A549 (cell line): ENCODE data around the gene SIGLECL1. TPM values are rescaled to one million over a fixed set of nuclear protein-coding genes. Genes with fewer than 3 reads are reported as not detected.
A peak's percentile ranks its signal among the peaks of the same experiment; 100 is the strongest.

Source experiments
- ATAC-seq, 2 experiments: fragments of 200-7000 bp in 1 of 2; fragments of >200 bp in 1 of 2; cut with Nextera tagmentation in 1 of 2; cut with Tn5 transposase in 1 of 2; 3 replicates each; pipeline versions ENCODE4 v1.8.0 to v1.9.1; 2018 to 2020; ENCODE audit warnings: mild to moderate bottlenecking in 1 of 2, moderate library complexity in 1 of 2
- CTCF ChIA-PET: fragments of 300-600 bp; sonication (Branson Sonifier 250); formaldehyde crosslinking; extraction: SDS; loops from one replicate; lab custom pipeline; 2021; ENCODE audit warnings: antibody characterized with exemption, inconsistent platforms; lab: Yijun Ruan, JAX
- POLR2A ChIA-PET: fragments of 350-600 bp; formaldehyde crosslinking; extraction: SDS; loops from one replicate; lab custom pipeline; 2021; ENCODE audit warnings: antibody characterized with exemption, inconsistent platforms; lab: Yijun Ruan, JAX
- DNase-seq, 2 experiments: peaks; one replicate each; pipeline versions ENCODE4 v3.0.0 to v3.0.0-alpha.2; 2011 to 2016; ENCODE audit warnings: low read depth in 1 of 2, low spot score in 1 of 2
- FAIRE-seq: peaks from 2 replicates; lab custom pipeline; 2011; peaks lifted over from hg19 to GRCh38; lab: Jason Lieb, UNC
- H3K27ac ChIP-seq, 2 experiments: fragments of >200 bp; sonication (Bioruptor Twin); formaldehyde crosslinking; 3 replicates each; pipeline ENCODE4 v1.5.1; 2016 to 2017
- H3K4me1 ChIP-seq: fragments of >200 bp; sonication (Bioruptor Twin); formaldehyde crosslinking; 3 replicates; pipeline ENCODE4 v1.6.1; 2016
- H3K4me2 ChIP-seq: fragments of >200 bp; sonication (Bioruptor Twin); formaldehyde crosslinking; 3 replicates; pipeline ENCODE4 v1.6.1; 2016
- H3K4me3 ChIP-seq: fragments of >200 bp; sonication (Bioruptor Twin); formaldehyde crosslinking; 3 replicates; pipeline ENCODE4 v1.5.1; 2016
- H3K9me3 ChIP-seq: fragments of >200 bp; sonication (Bioruptor Twin); formaldehyde crosslinking; 3 replicates; pipeline ENCODE4 v1.6.1; 2016
- CEBPB ChIP-seq, 2 experiments: fragments of >200 bp in 1 of 2; sonication (Bioruptor Twin) in 1 of 2; formaldehyde crosslinking in 1 of 2; IDR thresholded peaks; 2 replicates each; pipeline ENCODE4 v1.6.1; 2012 to 2016
- CHD2 ChIP-seq: fragments of 150-350 bp; IDR thresholded peaks from 2 replicates; pipeline ENCODE4 v1.6.1; 2014; ENCODE audit warnings: low read length; ENCODE audit not compliant: partially characterized antibody
- CHD4 ChIP-seq: fragments of 200-600 bp; sonication (generic); IDR thresholded peaks from 2 replicates; pipeline ENCODE4 v1.6.1; 2016; ENCODE audit warnings: antibody characterized with exemption, mild to moderate bottlenecking, borderline replicate concordance
- EHMT2 ChIP-seq: fragments of 200-600 bp; sonication (generic); IDR thresholded peaks from 2 replicates; pipeline ENCODE4 v1.6.1; 2016; ENCODE audit warnings: antibody characterized with exemption, low read depth, mild to moderate bottlenecking, moderate library complexity
- ESRRA ChIP-seq: fragments of 150-350 bp; IDR thresholded peaks from 2 replicates; pipeline ENCODE4 v1.6.1; 2014; ENCODE audit warnings: mild to moderate bottlenecking, low read length, borderline replicate concordance
- FOSB ChIP-seq: fragments of 250-450 bp; sonication (Bioruptor Pico); IDR thresholded peaks from 2 replicates; pipeline ENCODE4 v1.5.0; 2020; ENCODE audit warnings: mild to moderate bottlenecking, moderate library complexity
- HMGXB4 ChIP-seq: fragments of 250-450 bp; sonication (Bioruptor Pico); IDR thresholded peaks from 2 replicates; pipeline ENCODE4 v1.5.0; 2021; ENCODE audit warnings: mild to moderate bottlenecking, moderate library complexity, borderline replicate concordance
- HOXA7 ChIP-seq: fragments of 250-450 bp; sonication (Bioruptor Pico); IDR thresholded peaks from 2 replicates; pipeline ENCODE4 v1.5.0; 2020; ENCODE audit warnings: mild to moderate bottlenecking, moderate library complexity
- HOXB5 ChIP-seq: fragments of 250-450 bp; sonication (Bioruptor Pico); IDR thresholded peaks from 2 replicates; pipeline ENCODE4 v1.5.0; 2020; ENCODE audit warnings: mild to moderate bottlenecking, moderate library complexity
- JUN ChIP-seq, 2 experiments: fragments of >200 bp; sonication (Bioruptor Twin); formaldehyde crosslinking; IDR thresholded peaks; 2 replicates in 1 of 2; 3 replicates in 1 of 2; pipeline ENCODE4 v1.6.1; 2016 to 2017
- PBX3 ChIP-seq: IDR thresholded peaks from 2 replicates; pipeline ENCODE4 v1.6.1; 2012
- RAD21 ChIP-seq, 2 experiments: fragments of >200 bp in 1 of 2; sonication (Bioruptor Twin) in 1 of 2; formaldehyde crosslinking in 1 of 2; IDR thresholded peaks in 1 of 2; conservative IDR thresholded peaks in 1 of 2; 2 replicates in 1 of 2; 3 replicates in 1 of 2; pipeline ENCODE4 v1.6.1; 2012 to 2018; ENCODE audit warnings: inconsistent platforms in 1 of 2
- RCOR1 ChIP-seq: fragments of 150-350 bp; IDR thresholded peaks from 2 replicates; pipeline ENCODE4 v1.6.1; 2014; ENCODE audit warnings: antibody characterized with exemption, low read length, low read depth
- RFX5 ChIP-seq: fragments of 450-650 bp; IDR thresholded peaks from 2 replicates; pipeline ENCODE4 v1.7.1; 2014; ENCODE audit warnings: antibody characterized with exemption, mild to moderate bottlenecking, moderate library complexity
- SMC3 ChIP-seq: fragments of >200 bp; sonication (Bioruptor Twin); formaldehyde crosslinking; IDR thresholded peaks from 3 replicates; pipeline ENCODE4 v1.6.1; 2018; ENCODE audit warnings: inconsistent platforms
- TFCP2L1 ChIP-seq: fragments of 250-450 bp; sonication (Bioruptor Pico); IDR thresholded peaks from 2 replicates; pipeline ENCODE4 v1.5.0; 2021; ENCODE audit warnings: mild to moderate bottlenecking
- TP53 ChIP-seq: fragments of 250-450 bp; sonication (Bioruptor Pico); IDR thresholded peaks from 2 replicates; pipeline ENCODE4 v1.5.0; 2021; ENCODE audit warnings: mild to moderate bottlenecking, moderate library complexity
- ZFP36 ChIP-seq: fragments of 450-650 bp; IDR thresholded peaks from 2 replicates; pipeline ENCODE4 v1.6.1; 2014; ENCODE audit warnings: borderline replicate concordance; ENCODE audit not compliant: partially characterized antibody
- ZNF302 ChIP-seq: fragments of 250-450 bp; sonication (Bioruptor Pico); IDR thresholded peaks from 2 replicates; pipeline ENCODE4 v1.9.0; 2021; ENCODE audit warnings: inconsistent platforms, mild to moderate bottlenecking, moderate library complexity
- ZSCAN20 ChIP-seq: fragments of 250-450 bp; sonication (Bioruptor Pico); IDR thresholded peaks from 2 replicates; pipeline ENCODE4 v1.8.0; 2022; ENCODE audit warnings: mild to moderate bottlenecking, moderate library complexity
- WGBS: methylation state at CpG from one replicate; pipeline ENCODE4 v1.1.6; 2017; ENCODE audit errors: missing lambda C conversion rate; 5-methylcytosine and 5-hydroxymethylcytosine counted together
- polyA plus RNA-seq, 4 experiments: library from polyadenylated mRNA; depleted of rRNA in 3 of 4; stranded (reverse); fragments of >200 nt; fragmentation: RNase III in 1 of 4; extraction: RNeasy Plus Mini Kit Qiagen cat#74134 plus additional on column Dnase treatment in 1 of 4; gene quantifications; 2 replicates in 3 of 4; 3 replicates in 1 of 4; pipeline ENCODE4 v1.2.3, GENCODE V29; 2011 to 2017
- TF ChIP-seq, protein P1 (sequence below): fragments of >200 bp; sonication (Bioruptor Twin); formaldehyde crosslinking; IDR thresholded peaks from 3 replicates; pipeline ENCODE4 v1.5.1; 2016
- TF ChIP-seq, protein P2 (sequence below): fragments of 450-650 bp; IDR thresholded peaks from 2 replicates; pipeline ENCODE4 v1.6.1; 2014; ENCODE audit warnings: antibody characterized with exemption
- TF ChIP-seq, protein P3 (sequence below): IDR thresholded peaks from 2 replicates; pipeline ENCODE4 v1.6.1; 2012; ENCODE audit warnings: low read depth, borderline replicate concordance

Gene SIGLECL1
- polyA plus RNA-seq, 2 of the 4 experiments (the other 2 are of a cell fraction), result not detected

DNA sequence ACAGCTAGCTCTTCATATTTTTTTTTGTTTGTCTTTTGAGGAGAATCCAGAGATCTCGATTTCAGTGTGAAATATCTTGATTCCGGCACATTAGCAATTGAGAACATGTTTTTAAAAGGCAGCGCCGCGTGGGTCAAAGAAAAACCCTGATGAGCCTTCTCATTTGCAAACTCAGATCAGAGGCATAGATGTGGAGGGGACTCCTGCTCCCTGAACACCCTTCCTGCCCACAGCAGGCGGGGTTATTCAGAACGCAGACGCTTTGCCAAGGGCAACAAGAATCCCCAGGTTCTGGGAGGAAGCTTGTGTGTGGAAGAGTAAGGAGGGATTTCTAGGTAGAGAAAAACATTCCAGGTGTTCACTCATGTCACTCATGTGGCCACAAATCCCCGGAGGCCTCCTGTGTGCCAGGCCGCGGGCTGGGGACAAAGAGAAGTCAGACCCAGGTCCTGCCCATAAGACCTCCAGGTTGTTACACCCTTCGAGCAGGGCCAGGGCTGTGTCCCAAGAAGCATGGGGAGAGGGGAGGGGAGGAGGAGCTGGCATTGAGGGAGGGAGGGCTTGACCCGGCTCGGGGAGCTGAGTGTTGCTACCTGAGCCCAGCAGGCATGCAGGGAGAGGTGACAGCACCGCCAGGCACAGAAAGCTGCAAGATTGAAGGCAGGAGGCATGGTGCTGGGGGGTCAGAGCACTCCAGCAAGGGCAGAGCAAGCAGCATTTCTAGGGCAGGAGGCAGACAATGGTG, 44.7 kb downstream of the SIGLECL1 start (continued):
- no peak for TF ChIP-seq ZNF302 (CRISPR knock-in tag)
- no peak for TF ChIP-seq HOXB5 (CRISPR knock-in tag)

DNA sequence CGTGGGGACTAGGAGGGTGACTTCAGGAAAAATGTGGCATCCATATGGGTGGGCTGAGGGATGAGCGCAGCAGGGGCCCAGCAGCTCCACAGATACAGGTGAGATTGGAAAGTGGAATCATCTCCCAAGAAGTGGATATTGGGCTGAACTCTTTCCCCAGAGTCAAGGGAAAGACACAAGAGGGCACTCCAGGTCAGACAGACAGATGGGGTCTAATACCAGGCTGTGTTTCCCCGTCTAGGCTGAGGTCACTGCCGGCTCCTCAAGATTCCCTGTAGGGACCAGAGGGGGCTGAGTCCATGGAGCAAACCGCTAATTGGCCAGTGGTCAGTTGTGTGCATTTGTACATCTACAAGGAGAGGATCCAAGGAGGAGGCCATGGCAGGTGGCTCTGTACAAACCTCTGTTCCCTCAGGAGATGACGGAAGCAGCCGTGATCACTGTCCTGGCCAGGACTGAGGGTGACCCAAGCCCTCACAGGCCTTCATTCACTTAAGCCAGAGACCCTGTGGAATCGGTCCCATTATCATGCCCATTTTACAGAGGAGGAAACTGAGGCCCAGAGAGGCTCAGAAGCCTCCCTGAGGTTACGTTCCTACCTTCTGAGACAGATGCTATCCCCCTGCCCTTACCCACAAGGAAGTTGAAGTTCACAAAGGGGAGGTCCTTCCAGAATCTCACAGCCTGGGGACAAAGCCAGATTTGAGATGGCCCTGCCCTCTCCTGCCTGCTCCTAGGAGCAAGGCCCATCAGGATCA, 45.6 kb downstream of the SIGLECL1 start:
- ChIA-PET POLR2A (no interaction called here), CTCF (interaction anchor here (0.9 to 1.9 kb wide), 9 partner anchors 9 to 361 kb away, joined by 3 to 6 read pairs (median 3); no protein-coding TSS in a partner anchor)
- Histone ChIP-seq H3K9me3 (no peaks in the 10 kb centered on the region; the same call in 2 of the 3 replicates), H3K4me2 (no peak overlapping the region), H3K27ac (no peak overlapping the region), H3K4me3 (no peak overlapping the region), H3K4me1 (no peaks in the 10 kb centered on the region)
- no peak for FAIRE-seq
- 37% methylated on average over 9 of the region's 9 CpGs for WGBS
- TF ChIP-seq RAD21 (conservative IDR thresholded peaks at IDR 0.05 in 1 of 2, IDR thresholded peaks at IDR 0.05 in 1 of 2) (peak; percentile 47 to 65; a peak in 4 of 5 replicates), CHD4 (no peak), PBX3 (no peak), CHD2 (no peak), ESRRA (no peak), SMC3 (peak; percentile 14; the same call in 1 of the 3 replicates), CEBPB (IDR thresholded peaks at IDR 0.05) (no peak), FOSB (no peak)
- TF ChIP-seq, protein P1, sequence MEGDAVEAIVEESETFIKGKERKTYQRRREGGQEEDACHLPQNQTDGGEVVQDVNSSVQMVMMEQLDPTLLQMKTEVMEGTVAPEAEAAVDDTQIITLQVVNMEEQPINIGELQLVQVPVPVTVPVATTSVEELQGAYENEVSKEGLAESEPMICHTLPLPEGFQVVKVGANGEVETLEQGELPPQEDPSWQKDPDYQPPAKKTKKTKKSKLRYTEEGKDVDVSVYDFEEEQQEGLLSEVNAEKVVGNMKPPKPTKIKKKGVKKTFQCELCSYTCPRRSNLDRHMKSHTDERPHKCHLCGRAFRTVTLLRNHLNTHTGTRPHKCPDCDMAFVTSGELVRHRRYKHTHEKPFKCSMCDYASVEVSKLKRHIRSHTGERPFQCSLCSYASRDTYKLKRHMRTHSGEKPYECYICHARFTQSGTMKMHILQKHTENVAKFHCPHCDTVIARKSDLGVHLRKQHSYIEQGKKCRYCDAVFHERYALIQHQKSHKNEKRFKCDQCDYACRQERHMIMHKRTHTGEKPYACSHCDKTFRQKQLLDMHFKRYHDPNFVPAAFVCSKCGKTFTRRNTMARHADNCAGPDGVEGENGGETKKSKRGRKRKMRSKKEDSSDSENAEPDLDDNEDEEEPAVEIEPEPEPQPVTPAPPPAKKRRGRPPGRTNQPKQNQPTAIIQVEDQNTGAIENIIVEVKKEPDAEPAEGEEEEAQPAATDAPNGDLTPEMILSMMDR, result peak; percentile 31
- DNase-seq, result peak in 1 of 2 experiments; percentile 36
- ATAC-seq, result peak; percentile 58 to 82; a peak in 5 of 6 replicates

DNA sequence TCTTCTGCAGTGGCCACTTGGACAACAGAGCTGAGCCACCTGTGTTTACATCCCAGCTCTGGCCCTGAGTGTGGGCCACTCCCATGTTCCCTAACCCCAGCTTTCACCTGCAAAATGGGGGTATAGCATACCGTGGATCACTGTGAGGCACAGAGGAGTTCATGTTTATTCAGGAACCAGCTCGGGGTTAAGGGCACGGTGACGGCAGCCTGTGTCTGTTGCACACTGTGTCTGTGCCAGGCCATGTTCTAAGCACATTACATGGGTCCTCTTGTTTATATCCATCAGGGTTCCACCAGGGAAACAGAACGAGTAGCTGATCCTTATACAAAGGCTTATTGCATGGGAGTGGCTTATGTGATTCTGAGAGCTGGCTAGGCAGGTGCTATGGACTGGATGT, 46.5 kb downstream of the SIGLECL1 start:
- no peak for ATAC-seq
- TF ChIP-seq ZFP36, result no peak
- no peak for TF ChIP-seq ZSCAN20 (CRISPR knock-in tag)
- TF ChIP-seq, protein P2, sequence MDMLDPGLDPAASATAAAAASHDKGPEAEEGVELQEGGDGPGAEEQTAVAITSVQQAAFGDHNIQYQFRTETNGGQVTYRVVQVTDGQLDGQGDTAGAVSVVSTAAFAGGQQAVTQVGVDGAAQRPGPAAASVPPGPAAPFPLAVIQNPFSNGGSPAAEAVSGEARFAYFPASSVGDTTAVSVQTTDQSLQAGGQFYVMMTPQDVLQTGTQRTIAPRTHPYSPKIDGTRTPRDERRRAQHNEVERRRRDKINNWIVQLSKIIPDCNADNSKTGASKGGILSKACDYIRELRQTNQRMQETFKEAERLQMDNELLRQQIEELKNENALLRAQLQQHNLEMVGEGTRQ, result no peak
- TF ChIP-seq JUN (IDR thresholded peaks at IDR 0.05), result no peak
- TF ChIP-seq RFX5, result no peak
- no peak for TF ChIP-seq TFCP2L1 (CRISPR knock-in tag)
- no peak for TF ChIP-seq RCOR1
- TF ChIP-seq HOXA7, result no peak
- TF ChIP-seq FOSB, result no peak
- no peak for TF ChIP-seq EHMT2
- no peak for TF ChIP-seq CHD2
- TF ChIP-seq TP53, result no peak
- TF ChIP-seq, protein P3, sequence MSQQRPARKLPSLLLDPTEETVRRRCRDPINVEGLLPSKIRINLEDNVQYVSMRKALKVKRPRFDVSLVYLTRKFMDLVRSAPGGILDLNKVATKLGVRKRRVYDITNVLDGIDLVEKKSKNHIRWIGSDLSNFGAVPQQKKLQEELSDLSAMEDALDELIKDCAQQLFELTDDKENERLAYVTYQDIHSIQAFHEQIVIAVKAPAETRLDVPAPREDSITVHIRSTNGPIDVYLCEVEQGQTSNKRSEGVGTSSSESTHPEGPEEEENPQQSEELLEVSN, result no peak
- TF ChIP-seq HMGXB4 (CRISPR knock-in tag), result no peak
- no peak for TF ChIP-seq CHD4
- CTCF ChIA-PET, result interaction anchor here (1.1 to 2.4 kb wide), 2 partner anchors 12 to 124 kb away, joined by 3 to 8 read pairs; no protein-coding TSS in a partner anchor

More for the DNA sequence above, 46.5 kb downstream of the SIGLECL1 start:
- peaks cover 2% of the 10 kb centered on the region; the same call in 1 of the 3 replicates for H3K9me3 ChIP-seq
- WGBS, result 51% methylated on average over 5 of the region's 5 CpGs
- DNase-seq (no peak), FAIRE-seq (no peak)
- no peak overlapping the region for H3K4me2 ChIP-seq
- POLR2A ChIA-PET, result no interaction called here
- H3K4me1 ChIP-seq, result no peaks in the 10 kb centered on the region
- H3K4me3 ChIP-seq, result no peak overlapping the region
- no peak overlapping the region for H3K27ac ChIP-seq
